ENCODE measurements around the gene RAMP1. TPM values are rescaled to one million over a fixed set of nuclear protein-coding genes. Genes with fewer than 3 reads are reported as not detected.
A peak's percentile ranks its signal among the peaks of the same experiment; 100 is the strongest.

Gene RAMP1
- total and polyA plus RNA-seq, 2 of the 4 experiments (the other 2 are of a cell fraction), result 15.8 to 77.1 TPM

GRCh38 chr2:237823544-237823943 is 35.9 kb upstream of the RAMP1 start:
- Histone ChIP-seq H3K9me3 (ENCODE audit: control insufficient read depth, insufficient read depth, low read length) (no peaks in the 10 kb centered on the region), H2AFZ (replicated peaks; ENCODE audit: low read length, poor library complexity) (no peak overlapping the region), H3K23ac (ENCODE audit: low read depth, low read length) (no peak overlapping the region), H3K27me3 (ENCODE audit: control insufficient read depth, insufficient read depth, low read length) (no peaks in the 10 kb centered on the region; the same call in 1 of the 2 replicates), H2BK120ac (ENCODE audit: low read depth, low read length) (no peak overlapping the region), H3K4me1 (ENCODE audit: control insufficient read depth, insufficient read depth, low read length) (no peaks in the 10 kb centered on the region), H3K4me3 (ENCODE audit: insufficient read depth, low read depth, low read length) (no peak overlapping the region), H4K5ac (ENCODE audit: low read depth, low read length) (no peak overlapping the region), H4K91ac (ENCODE audit: insufficient read depth, low read depth, low read length) (no peak overlapping the region), H3K56ac (ENCODE audit: extremely low read depth, insufficient read depth, low read length) (no peak overlapping the region), H2BK5ac (ENCODE audit: low read depth, low read length, poor library complexity, severe bottlenecking) (no peak overlapping the region), H2BK15ac (ENCODE audit: low read depth, low read length) (no peak overlapping the region), H2AK5ac (ENCODE audit: low read depth, low read length) (no peak overlapping the region), H3K9ac (ENCODE audit: low read depth, low read length) (no peak overlapping the region), H3K27ac (ENCODE audit: insufficient read depth, low read length) (no peak overlapping the region), H3K4ac (ENCODE audit: low read depth, low read length) (no peak overlapping the region), H3K9me1 (ENCODE audit: insufficient read depth, low read length) (no peaks in the 10 kb centered on the region), H3K18ac (ENCODE audit: low read depth, low read length) (no peak overlapping the region), H4K8ac (ENCODE audit: low read depth in 2 of 2, low read length in 2 of 2) (no peak overlapping the region), H3K4me2 (ENCODE audit: low read depth, low read length) (no peak overlapping the region), H4K20me1 (ENCODE audit: insufficient read depth, low read length) (no peaks in the 10 kb centered on the region), H2AK9ac (replicated peaks; ENCODE audit: low read depth, low read length, poor library complexity) (no peak overlapping the region), H3K79me1 (ENCODE audit: low read depth in 1 of 2, low read length in 2 of 2) (no peaks in the 10 kb centered on the region), H3K14ac (replicated peaks; ENCODE audit: low read depth, low read length) (no peak overlapping the region), H2BK20ac (ENCODE audit: low read depth, low read length) (no peak overlapping the region), H3K36me3 (ENCODE audit: control insufficient read depth, insufficient read depth, low read length) (no peaks in the 10 kb centered on the region)
- dilution Hi-C loops (cut with HindIII; ENCODE audit: low sequenced_read_pairs, unreplicated experiment) (no loop called here), intact Hi-C loops (cut with micrococcal nuclease) (no loop called here), in situ Hi-C loops (cut with MboI; ENCODE audit: low sequenced_read_pairs) (no loop called here)
- POLR2A ChIA-PET (ENCODE audit: unreplicated experiment), result no interaction called here
- ATAC-seq (ENCODE audit: low read depth) (no peak), DNase-seq (no peak)
- CTCF ChIA-PET, result no interaction called here
- TF ChIP-seq MAFK (IDR thresholded peaks at IDR 0.05; ENCODE audit: low read depth, low read length), result peak; percentile 83
- TF ChIP-seq MXI1 (IDR thresholded peaks at IDR 0.05; ENCODE audit: borderline replicate concordance, low read depth, low read length), result no peak
- BruUV-seq (replicated peaks), result no TSS peak
- WGBS, 2 experiments (ENCODE audit: extremely low coverage in 2 of 2, insufficient read length in 1 of 2), result no CpG with 5 or more reads among the region's 2 CpGs
